Kidney epithelial cell (primary cell): ENCODE data around the gene CDIPT. TPM values are rescaled to one million over a fixed set of nuclear protein-coding genes. Genes with fewer than 3 reads are reported as not detected.

Experiments
- DNase-seq: peaks from one replicate; pipeline ENCODE4 v3.0.0-alpha.2; 2010; ENCODE audit warnings: low read depth
- H3K27me3 ChIP-seq: 2 replicates; pipeline ENCODE4 v1.6.0; 2011; ENCODE audit warnings: low read length; ENCODE audit not compliant: control insufficient read depth, insufficient read depth
- H3K36me3 ChIP-seq: 2 replicates; pipeline ENCODE4 v1.5.1; 2011; ENCODE audit warnings: low read length; ENCODE audit not compliant: control insufficient read depth, insufficient read depth
- H3K4me3 ChIP-seq: 2 replicates; pipeline ENCODE4 v1.5.1; 2011; ENCODE audit warnings: low read depth, mild to moderate bottlenecking, control low read depth, low read length
- total RNA-seq: library from RNA; depleted of rRNA; stranded (reverse); fragments of >200 nt; gene quantifications from 2 replicates; pipeline ENCODE4 v1.2.3, GENCODE V29; 2015
- TF ChIP-seq, protein P1 (sequence below): IDR thresholded peaks from 2 replicates; pipeline ENCODE4 v1.5.1; 2011; ENCODE audit warnings: mild to moderate bottlenecking, moderate library complexity, low read length, control low read depth, inconsistent platforms; ENCODE audit not compliant: insufficient read depth, poor library complexity, severe bottlenecking

The CDIPT gene
- total RNA-seq, 1 donor from 2014 or later = 83.9 TPM

DNA sequence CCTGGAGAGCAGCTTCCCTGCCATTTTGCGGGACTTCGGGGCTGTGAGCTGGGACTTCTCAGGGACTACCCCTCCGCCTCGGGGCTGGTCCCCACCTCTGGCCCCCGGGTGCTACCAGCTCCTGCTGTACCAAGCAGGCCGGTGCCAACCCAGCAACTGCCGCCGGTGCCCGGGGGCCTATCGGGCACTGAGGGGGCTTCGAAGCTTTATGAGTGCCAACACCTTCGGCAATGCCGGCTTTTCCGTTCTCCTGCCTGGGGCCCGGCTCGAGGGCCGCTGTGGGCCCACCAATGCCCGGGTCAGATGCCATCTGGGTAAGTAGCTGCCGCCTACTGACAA is 38.5 kb upstream of the CDIPT start:
- no peak for DNase-seq
- Histone ChIP-seq H3K4me3 (peak overlapping the region; percentile 61), H3K27me3 (peaks cover 10% of the 10 kb centered on the region), H3K36me3 (no peaks in the 10 kb centered on the region)
- TF ChIP-seq, protein P1, sequence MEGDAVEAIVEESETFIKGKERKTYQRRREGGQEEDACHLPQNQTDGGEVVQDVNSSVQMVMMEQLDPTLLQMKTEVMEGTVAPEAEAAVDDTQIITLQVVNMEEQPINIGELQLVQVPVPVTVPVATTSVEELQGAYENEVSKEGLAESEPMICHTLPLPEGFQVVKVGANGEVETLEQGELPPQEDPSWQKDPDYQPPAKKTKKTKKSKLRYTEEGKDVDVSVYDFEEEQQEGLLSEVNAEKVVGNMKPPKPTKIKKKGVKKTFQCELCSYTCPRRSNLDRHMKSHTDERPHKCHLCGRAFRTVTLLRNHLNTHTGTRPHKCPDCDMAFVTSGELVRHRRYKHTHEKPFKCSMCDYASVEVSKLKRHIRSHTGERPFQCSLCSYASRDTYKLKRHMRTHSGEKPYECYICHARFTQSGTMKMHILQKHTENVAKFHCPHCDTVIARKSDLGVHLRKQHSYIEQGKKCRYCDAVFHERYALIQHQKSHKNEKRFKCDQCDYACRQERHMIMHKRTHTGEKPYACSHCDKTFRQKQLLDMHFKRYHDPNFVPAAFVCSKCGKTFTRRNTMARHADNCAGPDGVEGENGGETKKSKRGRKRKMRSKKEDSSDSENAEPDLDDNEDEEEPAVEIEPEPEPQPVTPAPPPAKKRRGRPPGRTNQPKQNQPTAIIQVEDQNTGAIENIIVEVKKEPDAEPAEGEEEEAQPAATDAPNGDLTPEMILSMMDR = no peak

DNA sequence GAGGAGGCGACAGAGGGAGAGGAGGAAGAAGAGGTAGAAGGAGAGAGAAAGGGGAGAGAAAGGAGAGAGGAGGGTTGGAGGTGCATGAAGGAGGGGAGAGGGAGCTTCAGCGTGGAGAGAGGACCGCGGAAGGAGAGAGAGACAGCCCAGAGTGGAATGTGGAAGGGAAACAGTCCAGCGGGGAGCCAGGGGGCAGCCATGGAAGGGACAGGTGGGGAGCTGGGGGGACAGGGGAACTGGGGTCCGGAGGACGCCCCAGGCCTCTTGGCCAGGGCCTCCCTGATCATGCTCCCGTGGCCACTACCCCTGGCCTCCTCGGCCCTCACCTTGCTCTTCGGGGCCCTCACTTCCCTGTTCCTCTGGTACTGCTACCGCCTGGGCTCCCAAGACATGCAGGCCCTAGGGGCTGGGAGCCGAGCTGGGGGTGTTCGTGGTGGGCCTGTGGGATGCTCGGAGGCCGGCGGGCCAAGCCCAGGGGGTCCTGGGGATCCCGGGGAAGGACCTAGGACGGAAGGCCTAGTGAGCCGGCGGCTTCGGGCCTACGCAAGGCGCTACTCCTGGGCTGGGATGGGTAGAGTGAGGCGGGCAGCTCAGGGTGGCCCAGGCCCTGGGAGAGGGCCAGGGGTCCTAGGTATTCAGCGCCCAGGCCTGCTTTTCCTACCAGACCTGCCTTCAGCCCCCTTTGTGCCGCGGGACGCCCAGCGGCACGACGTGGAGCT is 38.0 kb upstream of the CDIPT start:
- H3K4me3 ChIP-seq = peak overlapping the region; percentile 61

DNA sequence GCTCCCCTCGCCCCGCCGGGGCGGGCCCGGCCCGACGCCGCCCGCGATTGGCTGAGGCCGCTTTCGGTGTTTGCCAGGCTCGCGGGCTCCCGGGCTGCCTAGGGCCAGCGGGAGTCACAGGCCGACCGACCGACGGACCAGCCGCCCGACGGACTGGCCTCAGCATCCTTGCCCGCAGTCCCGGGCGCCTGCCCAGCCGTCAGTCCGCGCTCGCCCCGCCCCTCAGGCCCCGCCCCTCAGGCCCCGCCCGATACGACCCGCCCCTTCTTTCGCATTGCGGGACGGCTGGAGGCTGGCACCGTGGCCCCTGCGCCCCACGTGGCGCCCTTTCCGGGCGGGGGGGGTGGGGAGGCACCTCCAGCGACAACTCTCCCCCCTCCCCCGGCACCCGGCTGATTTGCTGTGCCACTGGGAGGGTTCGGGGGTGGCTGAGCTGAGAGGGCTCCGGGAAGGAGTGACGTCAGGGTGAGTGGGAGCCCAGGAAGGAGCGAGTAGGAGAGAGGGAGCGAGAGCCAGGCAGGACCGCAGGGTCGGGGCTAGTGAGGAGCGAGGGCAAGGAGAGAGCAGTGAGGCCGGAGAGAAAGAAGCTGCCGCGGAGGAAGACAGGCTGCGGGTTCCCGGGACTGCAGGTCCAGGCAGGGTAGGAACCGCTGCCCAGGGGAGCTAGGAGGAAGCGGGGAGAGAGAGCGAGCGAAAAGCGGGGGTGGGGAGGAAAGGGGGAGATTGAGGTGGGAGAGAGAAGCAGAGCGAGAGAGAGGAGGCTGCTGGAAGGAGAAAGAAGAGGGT is 37.3 kb upstream of the CDIPT start, which contains the start of gene ASPHD1:
ASPHD1 (plus strand) TSS at position 387 of the 786 bp plus-strand sequence. CDS start 484 bp downstream, outside the sequence.
- Histone ChIP-seq H3K4me3 (peak within 1 kb of the TSS; percentile 61), H3K27me3 (peaks cover 10% of the 10 kb centered on the region), H3K36me3 (no peaks in the 10 kb centered on the region)
- DNase-seq = peak; percentile 64
- TF ChIP-seq, protein P1 = no peak

More for the DNA sequence above, 38.0 kb upstream of the CDIPT start:
- Histone ChIP-seq H3K36me3 (no peaks in the 10 kb centered on the region), H3K27me3 (peaks cover 10% of the 10 kb centered on the region)
- no peak for DNase-seq
- TF ChIP-seq, protein P1 = no peak

DNA sequence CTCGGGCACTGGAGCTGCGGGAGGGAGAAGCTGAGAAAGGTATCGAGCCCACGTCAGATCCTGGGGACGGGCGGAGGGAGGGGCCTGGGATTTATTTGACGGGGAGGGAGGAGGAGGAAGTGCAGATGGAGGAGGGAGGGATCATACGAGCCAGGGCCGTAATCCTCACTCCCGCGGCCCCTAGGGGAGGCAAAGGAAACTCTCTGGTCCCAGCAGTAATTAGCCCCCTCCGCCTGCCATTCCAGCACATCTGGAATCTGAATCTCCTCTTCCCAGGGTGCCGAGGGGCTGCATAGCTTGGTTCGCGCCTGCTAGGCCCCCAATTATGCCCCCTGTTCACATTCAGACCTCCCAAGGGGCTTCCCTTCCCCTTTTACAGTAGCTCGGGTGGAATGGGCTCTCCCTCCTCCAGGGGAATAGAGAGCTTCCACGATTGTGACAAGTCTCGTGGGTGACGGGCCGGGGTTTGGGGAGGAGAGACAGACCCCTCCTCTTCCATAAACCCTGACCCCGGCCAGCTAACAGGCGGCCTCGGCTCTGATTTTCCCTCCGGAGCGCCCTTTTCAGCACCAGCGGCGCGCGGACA is 36.6 kb upstream of the CDIPT start, which contains the start of gene SEZ6L2:
SEZ6L2 (minus strand) TSS at position 35 of the 586 bp plus-strand sequence. CDS start 531 bp downstream, outside the sequence.
- no peaks in the 10 kb centered on the region for H3K36me3 ChIP-seq
- peaks cover 10% of the 10 kb centered on the region for H3K27me3 ChIP-seq
- peak; percentile 85 for DNase-seq
- TF ChIP-seq, protein P1 = peak; percentile 55
- peak within 1 kb of the TSS; percentile 61 for H3K4me3 ChIP-seq

DNA sequence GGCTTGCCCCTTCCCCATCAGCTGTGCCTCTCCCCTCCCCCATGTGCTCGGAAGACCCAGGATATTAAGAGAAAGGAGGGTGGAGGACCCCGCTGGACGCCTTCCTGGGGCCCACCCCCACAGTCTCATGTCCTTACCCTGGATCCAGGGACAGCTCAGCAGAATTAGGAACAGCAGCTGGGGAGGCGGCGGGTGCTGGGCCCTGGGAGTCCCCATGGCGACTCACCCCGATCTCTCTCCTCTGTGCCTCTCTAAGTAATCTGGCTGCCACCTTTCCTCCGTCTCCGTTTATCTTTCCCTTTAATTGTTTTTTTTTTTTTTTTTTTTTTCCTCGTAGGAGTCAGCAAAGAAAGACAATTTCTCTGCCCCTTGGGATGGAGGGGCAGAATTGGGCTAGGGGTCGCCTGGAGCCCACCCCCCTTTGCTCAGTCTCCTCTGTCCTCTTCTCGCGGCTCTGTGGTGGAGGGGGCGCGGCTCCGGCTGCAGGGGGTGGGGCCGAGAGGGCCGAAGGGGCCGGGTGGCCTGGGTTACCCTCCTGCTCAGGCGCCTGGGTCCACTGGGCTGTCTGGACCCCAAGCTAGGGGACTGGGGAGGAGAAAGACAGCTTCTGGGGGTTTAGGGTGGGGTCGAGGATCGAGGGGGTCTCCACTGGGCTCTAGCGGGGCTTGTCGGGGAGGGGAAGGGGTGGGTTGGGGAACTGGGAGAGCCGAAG is 35.9 kb upstream of the CDIPT start:
- H3K4me3 ChIP-seq = peak overlapping the region; percentile 55
- TF ChIP-seq, protein P1 = no peak
- DNase-seq = no peak
- H3K36me3 ChIP-seq = no peaks in the 10 kb centered on the region
- peaks cover 10% of the 10 kb centered on the region for H3K27me3 ChIP-seq
